ENCODE results near the gene PTPN9.
"Not testable (repeated sequence)": the region's sequence is repeated elsewhere in the genome, so short reads cannot be mapped to it uniquely, and the experiment has no call there.

Gene PTPN9

GRCh38 chr15:75582943-75583342 lies 3.8 kb upstream of the PTPN9 start:
- not testable (repeated sequence) for DNase-seq (ENCODE audit: low read depth)

GRCh38 chr15:75578173-75578947 lies 755 bp downstream of the PTPN9 start:
- no peak for DNase-seq (ENCODE audit: low read depth)

GRCh38 chr15:75577401-75578172 lies 1.5 kb downstream of the PTPN9 start:
- DNase-seq (ENCODE audit: low read depth) = no peak

GRCh38 chr15:75573648-75574384 lies 5.3 kb downstream of the PTPN9 start:
- DNase-seq (ENCODE audit: low read depth) = no peak

- no peak for DNase-seq (ENCODE audit: low read depth)
Measured at GRCh38 chr15:75570126-75570845, 8.8 kb downstream of the PTPN9 start.

- no peak for DNase-seq (ENCODE audit: low read depth)
Measured at GRCh38 chr15:75565062-75565970, 13.8 kb downstream of the PTPN9 start.

- no peak for DNase-seq (ENCODE audit: low read depth)
Measured at GRCh38 chr15:75561888-75562287, 17.2 kb downstream of the PTPN9 start.

GRCh38 chr15:75559360-75559759 lies 19.8 kb downstream of the PTPN9 start:
- DNase-seq (ENCODE audit: low read depth) = not testable (repeated sequence)

- not testable (repeated sequence) for DNase-seq (ENCODE audit: low read depth)
Measured at GRCh38 chr15:75558955-75559354, 20.2 kb downstream of the PTPN9 start.

- no peak for DNase-seq (ENCODE audit: low read depth)
Measured at GRCh38 chr15:75554717-75555116, 24.4 kb downstream of the PTPN9 start.

GRCh38 chr15:75553659-75554058 lies 25.5 kb downstream of the PTPN9 start:
- no peak for DNase-seq (ENCODE audit: low read depth)

- no peak for DNase-seq (ENCODE audit: low read depth)
Measured at GRCh38 chr15:75551091-75551490, 28.0 kb downstream of the PTPN9 start.

GRCh38 chr15:75545064-75545463 lies 34.1 kb downstream of the PTPN9 start:
- DNase-seq (ENCODE audit: low read depth) = no peak

- no peak for DNase-seq (ENCODE audit: low read depth)
Measured at GRCh38 chr15:75544359-75544758, 34.8 kb downstream of the PTPN9 start.

GRCh38 chr15:75542949-75543545 lies 36.1 kb downstream of the PTPN9 start:
- DNase-seq (ENCODE audit: low read depth) = not testable (repeated sequence)

- DNase-seq (ENCODE audit: low read depth) = no peak
Measured at GRCh38 chr15:75542386-75542797, 36.7 kb downstream of the PTPN9 start.

- DNase-seq (ENCODE audit: low read depth) = no peak
Measured at GRCh38 chr15:75538376-75538775, 40.7 kb downstream of the PTPN9 start.

GRCh38 chr15:75533945-75534344 lies 45.2 kb downstream of the PTPN9 start:
- DNase-seq (ENCODE audit: low read depth) = no peak

GRCh38 chr15:75532413-75533250 lies 46.5 kb downstream of the PTPN9 start:
- DNase-seq (ENCODE audit: low read depth) = no peak

- DNase-seq (ENCODE audit: low read depth) = no peak
Measured at GRCh38 chr15:75531041-75531450, 48.1 kb downstream of the PTPN9 start.

Measured in stimulated activated CD8-positive, alpha-beta memory T cell treated with anti-CD3 and anti-CD28 coated beads, Interleukin-7, amount 100 ng/mL, for 24 hours (primary cell).